ENCODE data around the gene MTCL3.
"Not testable (repeated sequence)": the region's sequence is repeated elsewhere in the genome, so short reads cannot be mapped to it uniquely, and the experiment has no call there.

MTCL3 gene

DNA sequence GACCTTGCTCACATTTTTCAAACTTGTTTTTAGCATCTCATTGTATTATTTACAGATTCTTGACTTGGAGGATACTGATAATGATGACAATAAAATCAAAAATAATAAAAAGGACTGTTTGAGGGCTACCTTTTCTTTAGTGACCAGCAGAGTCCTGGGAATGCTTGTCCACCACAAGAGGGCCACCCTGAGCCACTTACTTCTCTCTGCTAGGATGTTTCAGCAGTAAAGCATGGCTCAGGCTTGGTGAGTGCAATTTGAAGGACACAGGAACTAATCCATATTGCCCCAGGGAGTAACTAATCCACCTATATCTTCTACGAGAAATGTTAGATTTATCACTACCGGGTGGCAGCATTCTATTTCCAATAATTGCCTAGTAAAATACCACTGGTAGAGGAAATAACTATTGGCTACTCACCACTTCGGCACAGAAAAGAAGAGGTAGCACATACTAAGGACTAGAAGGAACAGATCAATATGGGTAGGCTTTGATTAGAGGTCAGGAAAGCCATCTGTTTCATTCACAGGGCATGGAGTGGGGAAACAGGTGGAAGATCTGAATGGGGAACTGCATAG lies 54.2 kb downstream of the MTCL3 start:
- DNase-seq: peak; percentile 58

DNA sequence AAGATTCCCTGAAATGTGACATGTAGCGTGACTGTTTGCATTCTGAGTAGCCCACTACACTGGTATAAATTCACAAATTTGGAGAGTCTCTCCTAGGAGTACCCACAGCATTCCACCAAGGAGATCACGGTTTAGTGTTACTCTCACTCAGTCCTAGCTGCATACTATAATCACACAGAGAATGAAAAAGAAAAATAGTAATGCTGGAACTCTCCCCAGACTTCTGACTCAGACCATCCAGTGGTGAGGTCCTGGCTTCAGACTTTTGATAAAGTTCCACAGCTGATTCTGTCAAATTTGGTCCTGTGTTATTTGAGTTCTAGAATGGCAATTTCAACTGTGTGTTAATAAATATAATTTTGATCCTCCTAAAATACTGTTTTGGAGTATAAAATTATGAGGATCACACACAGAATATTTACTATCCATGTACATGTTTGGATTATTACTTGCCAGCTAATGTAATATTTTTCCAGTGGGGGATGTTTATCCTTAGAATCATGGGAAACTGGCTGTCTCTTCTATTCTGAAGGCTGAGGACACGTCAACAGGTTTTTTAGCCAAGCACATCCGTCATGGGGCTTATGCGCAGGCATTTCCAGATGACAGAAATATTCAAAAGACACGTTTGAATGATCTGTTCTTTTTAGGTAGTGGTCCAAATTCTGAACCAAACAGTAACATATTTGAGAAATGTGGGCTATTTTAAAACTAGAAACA lies 54.8 kb downstream of the MTCL3 start:
- DNase-seq: no peak

DNA sequence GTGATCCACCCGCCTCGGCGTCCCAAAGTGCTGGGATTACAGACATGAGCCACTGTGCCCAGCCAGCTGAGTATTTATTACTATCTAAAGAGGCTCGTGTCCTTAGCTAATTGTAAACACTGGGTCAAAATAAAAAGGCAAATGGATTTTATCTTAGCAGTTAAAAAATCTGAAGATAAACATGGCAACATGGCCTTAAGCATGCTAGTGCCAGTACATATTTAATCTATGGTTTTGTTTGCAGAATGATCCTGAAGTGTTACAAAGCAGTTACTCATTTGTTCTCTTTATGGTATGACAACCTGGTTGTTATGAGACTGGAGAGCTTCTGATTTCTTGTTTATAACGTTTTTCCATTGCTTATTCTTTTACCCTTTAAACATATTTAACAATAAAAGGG lies 56.1 kb downstream of the MTCL3 start:
- DNase-seq: no peak

DNA sequence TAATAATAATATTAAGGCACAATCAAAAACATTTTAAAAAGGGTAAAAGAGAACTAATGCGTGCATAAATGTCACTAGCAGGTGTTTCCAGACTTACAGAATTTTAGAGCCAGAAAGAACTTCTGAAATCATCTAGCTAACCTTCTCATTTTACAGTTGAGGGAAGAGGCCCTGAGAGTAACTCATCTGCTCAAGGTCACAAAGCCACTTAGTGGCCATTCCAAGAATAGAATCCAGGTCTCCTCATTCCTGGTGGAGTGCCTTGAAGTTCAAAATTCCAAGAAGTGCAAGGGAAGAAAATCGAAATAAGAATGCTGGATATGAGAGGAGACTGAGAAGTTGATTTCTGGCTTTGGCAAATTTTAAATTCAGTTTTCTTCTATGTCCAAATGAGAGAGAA lies 56.8 kb downstream of the MTCL3 start:
- no peak for DNase-seq

DNA sequence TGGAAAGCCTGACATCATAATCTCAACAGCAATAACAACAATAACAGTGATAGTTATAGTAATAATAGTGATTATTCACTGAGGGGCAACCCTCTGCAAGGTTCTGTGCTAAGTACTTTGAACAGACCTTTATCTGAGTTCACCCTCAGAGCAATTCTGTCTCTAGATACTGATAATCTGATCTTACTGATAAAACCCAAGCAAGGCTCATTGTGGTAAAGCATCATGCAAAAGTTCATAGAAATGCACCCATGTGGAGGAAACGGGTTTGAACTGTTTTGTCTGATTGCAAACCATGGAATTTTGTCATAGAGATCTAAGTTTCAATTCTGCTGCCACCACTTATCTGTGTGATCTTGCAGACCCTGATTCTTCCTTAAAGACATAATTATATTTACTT lies 58.7 kb downstream of the MTCL3 start:
- no peak for DNase-seq

DNA sequence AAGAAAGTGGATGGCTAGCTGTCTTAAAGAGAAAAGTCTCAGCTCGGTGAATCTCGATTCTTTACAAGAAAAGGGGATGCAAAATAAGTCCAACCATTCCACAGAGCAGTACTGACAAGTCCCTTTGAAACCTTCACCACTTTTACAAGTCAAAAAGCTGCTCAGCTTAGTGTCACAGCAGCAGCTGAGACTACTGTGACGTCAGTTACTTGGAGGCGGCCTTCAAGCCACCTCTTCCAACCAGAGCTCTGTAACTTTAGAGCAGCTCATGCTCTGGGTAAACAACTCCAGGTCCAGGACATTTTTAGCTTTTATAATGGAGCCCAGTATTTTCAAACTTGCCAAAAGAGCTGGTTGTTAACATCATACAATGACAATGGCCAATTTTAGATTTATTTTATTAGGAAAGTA lies 59.9 kb downstream of the MTCL3 start, which contains the start of gene KIAA0408:
Gene KIAA0408, minus strand, starts transcription at position 159 of the 411 bp plus-strand sequence. CDS start 5,408 bp downstream, outside the sequence.
- DNase-seq: no peak

DNA sequence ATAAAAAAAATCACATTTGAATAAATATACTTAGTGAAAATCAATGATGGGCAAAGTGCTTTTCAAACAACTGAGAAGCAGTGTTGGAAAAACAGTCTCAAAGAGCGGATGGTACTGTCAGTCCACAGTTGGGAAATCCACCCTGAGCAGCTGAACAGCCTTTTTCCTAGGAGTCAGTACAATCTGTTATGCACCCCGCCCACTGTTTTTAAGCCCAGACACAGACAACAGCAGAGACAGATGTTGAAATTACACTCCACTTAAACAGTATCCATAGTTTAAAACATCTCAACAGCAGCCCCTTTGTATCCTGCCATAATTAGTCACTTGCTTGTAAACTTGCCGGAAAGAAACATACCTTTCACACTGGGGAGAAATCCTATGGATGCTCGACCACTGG lies 60.3 kb downstream of the MTCL3 start:
- DNase-seq: no peak

DNA sequence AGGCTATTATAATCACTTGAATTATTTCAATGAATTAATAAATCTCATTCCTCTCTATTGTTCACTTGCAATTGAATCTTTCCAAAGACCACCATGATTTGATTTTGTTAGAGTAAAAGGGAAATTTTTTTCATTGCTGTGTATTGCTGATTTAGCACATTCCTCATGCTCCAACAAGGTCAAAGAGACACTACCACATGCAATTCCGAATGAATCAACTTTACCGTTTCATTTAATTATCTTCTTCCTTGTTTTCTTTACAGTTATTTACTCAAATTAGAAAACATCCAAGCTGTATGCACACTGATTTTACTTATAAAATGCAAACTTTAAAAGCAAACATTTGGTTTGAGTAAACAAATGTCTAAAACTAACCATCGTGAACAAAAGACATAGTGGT lies 60.9 kb downstream of the MTCL3 start:
- no peak for DNase-seq

DNA sequence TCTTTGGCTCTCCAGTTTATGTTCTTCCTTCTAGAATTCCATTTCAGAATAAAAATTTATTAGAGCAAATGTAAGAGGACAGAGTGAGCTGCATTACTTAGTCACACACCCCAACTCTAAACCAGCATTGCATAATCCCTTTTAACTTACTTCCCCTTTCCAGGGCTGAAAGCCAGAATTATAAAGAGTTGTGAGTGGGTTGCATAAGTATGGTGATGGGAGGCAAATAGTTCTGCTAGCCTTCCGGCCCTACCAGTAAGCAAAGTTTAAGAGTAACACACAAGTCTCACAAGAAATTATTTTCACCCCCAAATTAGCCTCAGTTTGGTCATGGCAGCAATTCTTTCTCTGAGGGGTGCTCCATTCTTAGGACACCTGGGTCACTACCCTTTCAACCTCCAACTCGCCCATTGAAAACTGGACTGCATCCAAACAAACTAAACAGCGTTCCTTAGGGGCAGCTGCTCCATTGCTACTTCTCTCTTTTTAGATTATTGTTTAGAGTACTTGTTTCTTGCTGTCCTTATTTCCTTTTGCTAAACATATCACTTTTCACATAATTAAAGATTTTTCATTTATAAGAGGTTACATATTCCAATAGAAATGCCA lies 61.6 kb downstream of the MTCL3 start:
- DNase-seq: no peak

DNA sequence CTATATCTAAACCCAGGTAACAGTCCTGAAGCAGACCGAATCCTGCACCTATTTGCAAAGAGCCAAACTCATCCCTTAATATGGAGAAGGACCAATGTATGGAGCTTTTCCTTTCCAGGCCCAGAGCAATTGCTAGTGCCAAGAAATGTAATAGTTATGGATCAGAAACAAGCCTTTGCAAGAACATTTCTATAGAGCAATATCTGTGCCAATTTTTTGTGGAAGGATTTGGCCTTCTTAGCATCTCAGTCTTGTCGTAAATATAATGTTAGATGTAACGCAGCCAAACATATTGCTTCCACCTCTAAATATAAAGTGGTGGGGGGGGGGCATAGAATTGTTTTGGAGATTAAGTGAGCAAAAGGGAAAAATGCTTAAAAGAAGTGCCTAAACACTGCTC lies 62.7 kb downstream of the MTCL3 start:
- no peak for DNase-seq

DNA sequence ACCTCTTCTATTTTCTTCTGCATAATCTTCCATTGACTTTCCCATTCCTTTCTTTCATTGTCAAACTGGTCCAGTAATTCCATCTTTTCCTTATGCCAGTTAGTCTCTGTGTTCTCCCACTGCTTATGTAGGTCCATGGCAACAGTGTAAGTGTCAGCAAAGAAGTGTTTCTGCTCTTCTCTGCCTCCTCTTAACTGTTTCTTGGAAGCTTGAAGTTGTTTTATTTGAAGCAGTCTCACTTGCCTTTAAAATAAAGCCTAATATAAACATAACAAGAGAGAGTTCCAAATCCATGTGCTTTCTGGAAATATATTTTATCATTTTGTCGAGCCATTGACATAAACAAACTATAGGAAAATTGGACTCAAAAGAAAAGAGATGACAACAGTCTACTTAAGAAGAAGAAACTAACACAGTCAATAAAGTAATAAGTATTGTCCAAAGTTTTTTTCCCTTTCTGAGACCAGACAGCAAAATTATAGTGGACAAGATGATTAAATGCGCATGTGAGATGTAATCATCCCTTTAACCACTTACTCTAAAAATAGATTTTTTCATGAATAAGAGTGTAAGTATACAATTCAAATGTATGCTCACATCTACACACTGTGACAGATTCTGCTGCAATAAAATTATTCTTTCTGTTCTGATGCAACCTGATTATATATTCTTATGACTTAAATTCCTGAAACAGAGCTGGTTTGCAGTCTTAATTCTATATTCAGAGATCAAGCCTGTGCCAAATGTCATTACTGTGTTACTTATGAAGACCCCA lies 65.1 kb downstream of the MTCL3 start:
- no peak for DNase-seq

DNA sequence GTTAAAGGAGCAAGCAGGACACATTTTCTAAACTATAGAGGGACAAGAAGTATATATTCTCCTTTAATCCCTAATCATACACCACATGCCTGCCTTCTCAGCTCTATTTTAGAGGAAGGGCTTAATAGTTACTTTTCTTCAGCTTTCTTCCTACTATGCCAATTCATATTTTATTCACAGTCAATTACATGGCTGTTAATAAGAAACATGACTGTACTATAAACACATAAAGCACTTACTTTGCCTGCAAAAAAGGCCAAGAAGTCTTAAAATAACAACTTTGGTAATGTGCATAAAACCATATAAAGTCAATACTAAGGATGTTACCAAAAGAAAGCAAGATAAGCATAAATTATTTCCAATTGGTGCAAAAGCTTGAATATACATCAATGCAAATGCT lies 66.3 kb downstream of the MTCL3 start:
- no peak for DNase-seq

DNA sequence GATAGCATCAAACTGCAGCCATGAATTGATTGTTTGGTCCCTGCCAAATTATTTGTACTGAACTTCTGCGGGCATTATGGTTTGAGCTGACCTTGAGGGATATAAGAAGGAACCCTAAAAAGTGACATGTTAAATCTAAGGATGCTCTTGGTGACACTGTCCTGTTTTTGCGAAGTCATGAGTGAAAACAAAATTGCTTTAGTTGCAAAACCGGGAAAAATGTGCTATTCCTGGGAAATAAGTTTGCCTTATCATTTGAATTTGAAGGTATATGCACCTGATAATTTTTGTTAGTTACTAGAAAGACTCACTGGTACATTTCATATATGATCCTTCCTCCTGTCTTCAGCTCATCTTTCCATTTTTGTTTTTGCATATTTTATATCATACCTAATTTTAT lies 67.7 kb downstream of the MTCL3 start:
- DNase-seq: no peak

DNA sequence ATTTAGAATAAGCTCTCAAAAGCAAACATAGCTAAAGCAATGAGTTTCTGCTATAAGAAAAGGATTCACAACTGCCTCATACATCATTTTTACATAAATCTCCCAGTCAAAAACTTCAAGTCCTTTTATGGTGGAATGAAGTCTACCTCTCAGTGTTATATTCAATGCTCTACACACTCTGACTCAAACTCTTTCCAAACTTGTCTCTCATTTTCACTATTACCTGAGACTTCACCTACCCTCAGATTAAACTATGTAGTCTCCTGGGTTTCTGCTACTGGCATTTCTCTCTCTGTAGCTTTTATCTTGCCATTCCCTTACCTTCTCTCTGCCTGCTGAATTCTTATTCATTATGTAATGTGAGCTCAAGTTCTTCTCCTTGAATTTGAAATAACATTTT lies 71.4 kb downstream of the MTCL3 start:
- no peak for DNase-seq

DNA sequence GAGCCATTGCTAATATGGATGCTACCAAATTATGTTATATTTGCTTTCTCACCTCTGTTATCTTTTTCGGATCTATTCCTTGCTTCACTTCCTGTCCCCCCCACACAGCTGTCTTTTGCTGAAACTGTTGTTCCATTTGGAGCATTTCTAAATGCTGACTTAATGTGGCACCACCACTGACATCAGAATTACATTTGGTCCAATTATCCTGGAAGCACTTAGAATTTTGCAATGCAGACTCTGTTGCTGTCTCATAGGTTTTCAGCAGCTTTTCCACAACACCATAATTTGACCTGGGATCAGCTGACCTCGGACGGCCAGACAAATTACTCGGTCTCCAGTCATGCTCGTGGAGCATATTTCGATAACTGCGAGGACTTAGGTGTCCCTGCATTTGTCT lies 72.8 kb downstream of the MTCL3 start:
- no peak for DNase-seq

DNA sequence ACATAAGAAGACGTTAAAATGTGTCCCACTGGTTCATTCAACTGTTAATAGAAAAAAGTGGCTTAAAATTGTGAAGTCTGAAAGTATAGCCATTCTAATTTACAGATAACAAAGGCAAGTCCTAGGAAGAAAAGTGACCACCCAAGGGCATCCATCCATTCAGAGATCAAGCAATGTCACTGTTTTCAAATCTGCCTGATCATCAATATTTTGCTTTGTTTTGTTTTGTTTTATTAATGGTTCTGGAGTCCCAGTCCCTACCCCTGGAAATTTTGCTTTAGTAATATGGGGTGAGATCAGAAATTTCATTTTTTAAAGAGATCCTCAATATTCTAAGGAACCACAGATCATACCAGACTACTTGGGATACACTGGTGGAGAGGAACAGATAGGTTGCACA lies 77.3 kb downstream of the MTCL3 start:
- DNase-seq: no peak

DNA sequence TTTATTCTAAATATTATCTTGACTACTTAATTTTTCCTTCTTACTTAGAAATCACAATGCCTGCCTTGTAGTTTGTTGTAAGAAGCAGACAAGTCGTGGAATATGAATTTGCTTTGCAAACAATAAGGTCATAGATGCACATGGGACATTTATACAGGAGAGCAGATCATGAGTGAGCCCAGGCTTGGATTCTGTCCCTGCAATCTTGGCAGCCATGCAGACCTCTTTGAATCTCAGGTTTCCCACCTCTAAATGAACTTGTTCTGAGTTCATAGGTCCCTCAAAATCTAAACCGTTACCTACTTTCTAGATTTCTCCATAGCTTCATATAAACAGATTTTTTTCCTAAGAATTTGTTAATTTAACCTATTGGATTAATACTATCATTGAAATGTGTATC lies 79.4 kb downstream of the MTCL3 start:
- no peak for DNase-seq

DNA sequence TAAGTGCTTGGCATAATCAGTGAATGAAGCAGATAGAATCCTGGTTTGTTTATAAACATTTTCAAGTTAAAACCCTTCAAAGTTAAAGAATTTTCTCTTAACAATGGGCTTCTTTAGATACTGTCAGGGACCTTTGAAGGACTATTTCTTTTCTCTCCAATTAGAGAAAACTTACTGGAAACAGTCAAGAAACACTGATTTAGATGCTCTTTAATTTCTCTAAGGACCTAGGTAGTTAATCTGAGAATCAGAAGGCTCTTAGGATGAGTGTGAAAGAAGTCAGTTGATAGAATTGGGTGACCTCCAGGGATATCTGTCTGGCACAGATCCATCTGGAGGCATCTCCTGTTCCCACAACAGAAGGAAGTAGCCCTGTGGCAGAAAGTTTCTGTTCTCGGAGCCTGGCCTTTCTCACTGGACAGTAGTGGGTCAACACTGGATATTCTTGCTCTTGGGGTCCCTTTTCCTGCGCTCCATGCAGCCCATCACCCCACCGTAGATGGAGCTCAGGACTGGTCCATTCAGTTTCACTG lies 82.5 kb downstream of the MTCL3 start:
- DNase-seq: no peak

DNA sequence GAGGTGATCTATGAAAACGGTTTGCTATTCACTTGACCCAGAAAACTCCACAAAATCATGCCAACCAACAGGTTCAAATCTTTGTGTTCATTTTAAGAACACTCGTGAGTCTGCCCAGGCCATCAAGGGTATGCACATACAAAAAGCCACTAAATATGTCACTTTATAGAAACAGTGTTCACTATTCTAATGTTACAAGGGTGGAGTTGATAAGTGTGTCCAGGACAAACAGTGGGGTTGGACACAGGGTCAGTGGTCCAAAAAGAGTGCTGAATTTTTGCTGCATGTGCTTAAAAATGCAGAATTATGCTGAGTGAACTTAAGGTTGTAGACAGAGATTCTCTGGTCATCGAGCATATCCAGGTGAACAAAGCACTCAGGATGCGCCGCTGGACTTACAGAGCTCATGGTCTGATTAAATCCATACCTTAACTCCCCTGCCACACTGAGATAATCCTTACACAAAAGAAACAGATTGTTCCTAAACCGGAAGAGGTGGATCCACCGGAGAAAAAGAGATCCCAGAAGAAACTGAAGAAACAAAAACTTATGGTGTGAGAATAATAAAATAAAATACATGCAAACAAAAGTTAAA lies 83.4 kb downstream of the MTCL3 start:
- no peak for DNase-seq

DNA sequence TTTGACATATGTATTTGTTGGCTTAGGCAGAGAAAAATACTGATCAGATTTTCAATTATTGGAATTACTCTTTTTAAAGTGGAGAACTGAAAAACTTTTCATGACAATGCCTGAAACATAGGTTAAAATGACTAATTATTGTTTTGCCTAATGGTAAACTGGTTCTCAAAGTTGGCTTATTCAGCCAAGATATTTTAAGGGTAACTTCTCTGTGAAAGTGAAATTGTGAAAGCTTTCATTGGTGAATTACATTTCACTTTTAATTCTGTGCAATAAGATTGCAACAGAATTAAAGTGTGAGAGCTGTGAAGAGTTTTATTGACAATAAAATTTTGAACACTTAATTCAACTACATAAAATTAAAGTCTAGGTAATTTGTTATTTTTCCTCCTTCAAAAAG lies 84.5 kb downstream of the MTCL3 start:
- no peak for DNase-seq

DNA sequence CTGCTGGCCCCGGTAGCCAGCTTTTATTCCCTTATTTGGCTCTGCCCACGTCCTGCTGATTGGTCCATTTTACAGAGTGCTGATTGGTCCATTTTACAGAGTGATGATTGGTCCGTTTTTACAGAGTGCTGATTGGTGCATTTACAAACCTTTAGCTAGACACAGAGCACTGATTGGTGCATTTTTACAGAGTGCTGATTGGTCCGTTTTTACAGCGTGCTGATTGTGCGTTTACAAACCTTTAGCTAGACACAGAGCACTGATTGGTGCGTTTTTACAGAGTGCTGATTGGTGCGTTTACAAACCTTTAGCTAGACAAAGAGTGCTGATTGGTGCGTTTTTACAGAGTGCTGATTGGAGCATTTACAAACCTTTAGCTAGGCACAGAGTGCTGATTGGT lies 90.6 kb downstream of the MTCL3 start:
- not testable (repeated sequence) for DNase-seq

DNA sequence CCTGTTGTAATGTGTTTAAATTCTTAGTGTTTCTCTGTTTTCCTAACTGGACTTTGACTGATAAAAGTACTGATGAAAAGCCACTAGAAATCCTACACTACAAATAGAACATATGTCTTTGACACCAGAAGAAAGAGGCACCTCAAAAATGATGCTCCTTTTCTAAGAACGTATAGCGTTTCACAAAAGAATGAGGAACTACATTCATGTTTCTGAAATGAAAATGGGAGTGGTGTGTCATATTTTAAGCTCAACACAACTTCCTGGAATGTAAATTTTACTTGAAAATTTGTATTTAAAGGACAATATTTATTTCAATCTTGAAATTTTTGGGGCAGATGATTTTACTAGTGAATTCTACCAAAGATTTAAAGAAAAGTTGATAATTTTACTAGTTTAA lies 95.2 kb downstream of the MTCL3 start:
- no peak for DNase-seq
